Loucy (cell line): ENCODE data around the gene TBX15.

Experiments used
- CTCF ChIP-seq: fragments of 200-600 bp; sonication (generic); conservative IDR thresholded peaks from 2 replicates; pipeline ENCODE4 v1.5.1; 2014; ENCODE audit warnings: mild to moderate bottlenecking, antibody characterized with exemption, low read length
- EZH2phosphoT487 ChIP-seq: fragments of 200-600 bp; IDR thresholded peaks from 2 replicates; pipeline ENCODE4 v1.6.1; 2018; ENCODE audit warnings: antibody characterized with exemption, mild to moderate bottlenecking, moderate library complexity, borderline replicate concordance

DNA sequence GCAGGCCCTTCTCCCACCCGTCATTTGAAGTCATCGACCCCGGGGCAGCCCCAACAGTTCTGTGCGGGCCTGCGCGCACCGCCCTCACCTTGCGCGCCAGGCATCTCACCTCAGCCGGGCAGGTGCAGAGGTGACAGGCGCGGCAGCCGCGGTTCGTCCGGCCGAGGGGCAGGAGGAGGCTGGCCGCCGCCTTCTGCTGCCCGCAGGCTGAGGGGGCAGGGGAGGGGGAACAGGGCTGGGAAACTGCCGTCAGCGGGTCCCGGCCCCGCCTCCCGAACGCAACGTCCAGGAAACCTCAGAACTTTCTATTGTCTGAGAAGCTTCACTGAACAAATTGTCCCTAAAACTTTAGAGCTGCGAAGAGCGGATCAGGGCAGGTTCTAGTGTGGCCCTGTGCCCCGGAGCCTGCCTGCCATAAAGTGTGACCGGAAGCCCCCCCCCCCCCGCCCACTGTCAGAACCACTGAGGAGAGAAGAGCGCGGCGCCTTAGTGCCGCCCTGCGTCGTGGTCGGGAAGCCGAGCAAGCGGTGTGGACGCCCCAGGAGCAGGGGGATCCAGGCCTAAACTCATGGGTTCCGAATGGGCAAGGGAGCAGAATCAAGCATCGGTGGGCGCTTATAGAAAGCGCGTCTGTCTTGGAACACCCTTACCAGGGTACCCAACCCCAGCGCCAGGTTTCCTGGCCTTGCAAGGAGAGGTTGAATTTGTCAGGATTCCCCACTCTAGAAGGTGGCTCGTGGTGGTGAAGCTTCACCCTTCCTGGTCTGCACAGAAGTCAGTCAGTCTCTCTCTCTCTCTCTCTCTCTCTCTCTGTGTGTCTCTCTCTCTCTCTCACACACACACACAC, 13.3 kb upstream of the TBX15 start:
- TF ChIP-seq CTCF (no peak), EZH2phosphoT487 (no peak)
